Vagina (tissue), 2 donors: ENCODE results near the gene GOLGA6A.

Experiments
- POLR2A ChIP-seq, 2 donors: fragments of 450-650 bp; IDR thresholded peaks; one replicate each; pipeline ENCODE4 v1.6.1; 2017; ENCODE audit warnings: antibody characterized with exemption in 2 of 2, mild to moderate bottlenecking in 2 of 2, moderate library complexity in 2 of 2
- TF ChIP-seq, protein P1 (sequence below), 3 experiments: fragments of 450-650 bp in 2 of 3; fragments of 200-600 bp in 1 of 3; sonication (generic) in 1 of 3; IDR thresholded peaks; one replicate each; pipeline ENCODE4 v1.5.1; 2017 to 2019; ENCODE audit warnings: antibody characterized with exemption in 3 of 3, mild to moderate bottlenecking in 2 of 3, moderate library complexity in 2 of 3

DNA sequence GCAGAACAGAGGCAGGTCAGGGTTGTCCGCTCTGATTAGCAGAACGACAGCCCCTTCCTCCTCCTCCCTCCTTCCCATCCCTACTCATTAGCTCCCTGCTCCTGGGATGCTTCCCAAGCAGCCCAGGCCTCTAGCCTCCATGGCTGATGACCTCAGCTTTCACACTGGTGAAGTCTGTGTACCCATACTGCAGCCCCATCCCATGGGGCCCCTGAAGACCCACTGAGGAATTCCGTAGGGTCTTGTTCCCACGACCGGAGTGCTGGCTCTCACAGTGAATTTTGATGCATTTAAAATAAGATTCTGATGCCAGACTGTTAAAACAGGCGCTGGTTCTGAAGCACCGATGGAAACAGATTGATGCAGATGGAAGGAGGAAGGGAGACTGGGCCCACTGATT, 36.1 kb downstream of the GOLGA6A start:
- TF ChIP-seq, protein P1, sequence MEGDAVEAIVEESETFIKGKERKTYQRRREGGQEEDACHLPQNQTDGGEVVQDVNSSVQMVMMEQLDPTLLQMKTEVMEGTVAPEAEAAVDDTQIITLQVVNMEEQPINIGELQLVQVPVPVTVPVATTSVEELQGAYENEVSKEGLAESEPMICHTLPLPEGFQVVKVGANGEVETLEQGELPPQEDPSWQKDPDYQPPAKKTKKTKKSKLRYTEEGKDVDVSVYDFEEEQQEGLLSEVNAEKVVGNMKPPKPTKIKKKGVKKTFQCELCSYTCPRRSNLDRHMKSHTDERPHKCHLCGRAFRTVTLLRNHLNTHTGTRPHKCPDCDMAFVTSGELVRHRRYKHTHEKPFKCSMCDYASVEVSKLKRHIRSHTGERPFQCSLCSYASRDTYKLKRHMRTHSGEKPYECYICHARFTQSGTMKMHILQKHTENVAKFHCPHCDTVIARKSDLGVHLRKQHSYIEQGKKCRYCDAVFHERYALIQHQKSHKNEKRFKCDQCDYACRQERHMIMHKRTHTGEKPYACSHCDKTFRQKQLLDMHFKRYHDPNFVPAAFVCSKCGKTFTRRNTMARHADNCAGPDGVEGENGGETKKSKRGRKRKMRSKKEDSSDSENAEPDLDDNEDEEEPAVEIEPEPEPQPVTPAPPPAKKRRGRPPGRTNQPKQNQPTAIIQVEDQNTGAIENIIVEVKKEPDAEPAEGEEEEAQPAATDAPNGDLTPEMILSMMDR (IDR thresholded peaks at IDR 0.05): no peak
- no peak for TF ChIP-seq POLR2A (IDR thresholded peaks at IDR 0.05)
